GM21423 (cell line): Measurements from ENCODE around the gene NRDE2.

Experiments used
- ATAC-seq: cut with Tn5 transposase; IDR thresholded peaks from one replicate; pipeline ENCODE4 v1.9.1; 2021; ENCODE audit warnings: mild to moderate bottlenecking, moderate library complexity; ENCODE audit not compliant: unreplicated experiment

The NRDE2 gene

GRCh38 chr14:90331497-90332270 is at the start of gene NRDE2:
NRDE2 (minus strand) TSS chr14:90331941; CDS start chr14:90331904, 37 bp downstream.
- ATAC-seq, result peak; percentile 96

- no peak for ATAC-seq
Observed at GRCh38 chr14:90381011-90381786, 49.5 kb upstream of the NRDE2 start.

- ATAC-seq, result no peak
Observed at GRCh38 chr14:90379106-90379505, 47.4 kb upstream of the NRDE2 start.

- ATAC-seq, result no peak
Observed at GRCh38 chr14:90378249-90378648, 46.5 kb upstream of the NRDE2 start.

DNA sequence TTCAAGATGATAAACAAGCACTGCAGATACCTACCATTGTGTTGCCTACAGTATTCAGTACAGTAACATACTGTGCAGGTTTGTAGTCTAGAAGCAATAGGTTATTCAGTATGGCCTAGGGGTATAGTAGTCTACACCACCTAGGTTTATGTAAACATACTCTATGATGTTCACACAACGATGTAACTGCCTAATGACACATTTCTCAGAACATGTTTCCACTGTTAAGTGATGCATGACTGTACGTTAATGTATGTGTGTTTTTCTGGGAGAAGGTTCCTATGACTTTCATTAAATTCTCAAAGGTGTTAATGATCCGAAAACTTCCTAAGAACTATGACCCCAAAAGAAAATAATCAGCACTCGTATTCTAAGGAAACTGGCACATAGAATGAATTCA is 44.2 kb upstream of the NRDE2 start:
- ATAC-seq, result no peak

- ATAC-seq, result no peak
Observed at GRCh38 chr14:90374813-90375212, 43.1 kb upstream of the NRDE2 start.

DNA sequence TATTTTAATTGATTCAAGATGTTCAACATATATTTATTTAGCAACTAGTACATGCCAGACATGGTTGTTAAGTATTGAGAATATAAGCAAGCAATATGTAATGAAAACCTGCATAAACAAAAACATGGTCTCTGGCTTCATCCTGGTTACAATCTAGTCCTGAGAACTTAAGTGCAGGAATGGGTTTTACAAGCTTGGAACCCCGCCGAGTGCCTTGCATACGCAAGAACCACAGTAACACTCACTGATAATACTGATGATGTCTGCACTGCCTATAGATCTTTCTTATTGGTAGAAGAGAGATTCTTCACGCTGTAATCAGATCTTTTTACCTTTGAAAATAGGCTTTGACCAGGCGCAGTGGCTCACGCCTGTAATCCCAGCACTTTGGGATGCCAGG is 42.1 kb upstream of the NRDE2 start:
- no peak for ATAC-seq

GRCh38 chr14:90368946-90369721 is 37.4 kb upstream of the NRDE2 start:
- no peak for ATAC-seq

DNA sequence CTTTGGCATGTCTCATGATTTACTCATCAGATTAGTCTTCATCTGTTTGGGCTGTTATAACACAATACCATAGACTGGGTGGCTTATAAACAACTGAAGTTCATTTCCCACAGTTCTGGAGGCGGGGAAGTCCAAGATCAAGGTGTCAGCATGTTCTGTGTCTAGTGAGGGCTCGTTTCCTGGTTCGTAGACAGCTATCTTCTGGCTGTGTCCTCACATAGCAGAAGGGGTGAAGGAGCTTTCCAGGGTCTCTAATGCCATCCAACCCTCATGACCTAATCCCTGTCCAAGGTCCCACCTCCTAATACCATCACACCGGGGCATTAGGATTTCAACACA is 30.8 kb upstream of the NRDE2 start:
- no peak for ATAC-seq

DNA sequence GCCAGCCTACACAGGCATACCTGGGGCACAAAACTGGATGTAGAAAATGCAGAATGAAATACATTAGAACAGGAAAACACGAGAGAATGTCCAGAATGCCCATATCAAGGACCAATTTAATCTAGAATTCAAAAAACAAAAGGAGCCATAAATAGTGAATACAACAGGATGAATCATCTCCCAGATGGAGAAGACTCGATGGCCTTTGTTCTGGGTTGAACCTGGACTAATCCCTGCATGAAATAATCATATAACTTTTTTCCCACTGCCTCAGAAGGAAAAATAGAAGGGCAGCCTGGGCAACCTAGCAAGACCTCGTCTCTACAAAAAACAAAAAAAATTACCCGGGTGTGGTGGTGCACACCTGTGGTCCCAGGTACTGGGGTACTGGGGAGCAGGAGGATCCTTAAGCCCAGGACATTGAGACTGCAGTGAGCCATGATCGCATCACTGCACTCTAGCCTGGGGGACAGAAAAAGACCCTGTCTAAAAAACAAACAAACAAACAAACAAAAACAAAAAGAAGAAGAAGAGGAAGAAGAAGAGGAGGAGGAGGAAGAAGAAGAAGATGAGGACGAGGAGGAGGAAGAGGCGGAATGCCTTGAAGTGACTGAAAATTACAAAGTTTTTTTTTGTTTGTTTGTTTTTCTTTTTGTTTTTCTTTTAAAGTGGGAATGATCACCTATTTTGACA is 30.3 kb upstream of the NRDE2 start:
- no peak for ATAC-seq

- ATAC-seq, result no peak
Observed at GRCh38 chr14:90358359-90358758, 26.6 kb upstream of the NRDE2 start.

DNA sequence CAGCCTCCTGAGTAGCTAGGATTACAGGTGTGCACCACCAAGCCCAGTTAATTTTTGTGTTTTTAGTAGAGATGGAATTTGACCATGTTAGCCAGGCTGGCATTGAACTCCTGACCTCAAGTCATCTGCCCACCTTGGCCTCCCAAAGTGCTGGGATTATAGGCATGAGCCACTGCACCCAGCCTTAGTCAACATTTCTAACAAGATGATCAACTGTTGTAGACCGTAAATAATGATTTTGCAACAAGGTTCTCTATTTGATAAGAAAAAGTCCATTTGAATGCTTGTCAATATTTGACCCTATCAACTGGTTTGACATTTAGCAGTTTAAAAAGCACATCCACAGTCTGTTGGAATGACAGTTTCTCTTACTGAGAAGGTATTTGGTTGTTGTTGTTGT is 25.2 kb upstream of the NRDE2 start:
- no peak for ATAC-seq

- no peak for ATAC-seq
Observed at GRCh38 chr14:90355540-90356518, 24.1 kb upstream of the NRDE2 start.

- ATAC-seq, result no peak
Observed at GRCh38 chr14:90354551-90355298, 23.0 kb upstream of the NRDE2 start.

DNA sequence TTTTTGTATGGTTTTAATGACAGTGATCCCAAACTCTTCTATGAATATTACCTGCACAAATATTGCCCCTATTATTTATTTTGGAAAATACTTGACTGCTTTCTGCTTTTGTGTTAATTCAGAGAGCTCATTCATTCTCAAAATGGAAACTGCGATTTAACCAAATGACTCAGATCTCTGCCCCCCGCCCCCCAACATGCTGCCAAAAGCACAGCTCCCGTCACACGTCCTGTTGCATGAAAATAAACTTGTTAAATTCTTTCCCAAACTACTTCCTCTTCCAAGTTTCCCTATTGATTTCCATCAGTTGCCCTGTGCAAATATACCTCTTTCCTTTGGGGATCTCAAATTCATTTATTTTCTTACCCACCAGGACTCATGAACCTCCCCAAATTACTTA is 18.0 kb upstream of the NRDE2 start:
- no peak for ATAC-seq

- no peak for ATAC-seq
Observed at GRCh38 chr14:90348270-90348669, 16.5 kb upstream of the NRDE2 start.

GRCh38 chr14:90345239-90345557 is 13.5 kb upstream of the NRDE2 start:
- ATAC-seq, result no peak

DNA sequence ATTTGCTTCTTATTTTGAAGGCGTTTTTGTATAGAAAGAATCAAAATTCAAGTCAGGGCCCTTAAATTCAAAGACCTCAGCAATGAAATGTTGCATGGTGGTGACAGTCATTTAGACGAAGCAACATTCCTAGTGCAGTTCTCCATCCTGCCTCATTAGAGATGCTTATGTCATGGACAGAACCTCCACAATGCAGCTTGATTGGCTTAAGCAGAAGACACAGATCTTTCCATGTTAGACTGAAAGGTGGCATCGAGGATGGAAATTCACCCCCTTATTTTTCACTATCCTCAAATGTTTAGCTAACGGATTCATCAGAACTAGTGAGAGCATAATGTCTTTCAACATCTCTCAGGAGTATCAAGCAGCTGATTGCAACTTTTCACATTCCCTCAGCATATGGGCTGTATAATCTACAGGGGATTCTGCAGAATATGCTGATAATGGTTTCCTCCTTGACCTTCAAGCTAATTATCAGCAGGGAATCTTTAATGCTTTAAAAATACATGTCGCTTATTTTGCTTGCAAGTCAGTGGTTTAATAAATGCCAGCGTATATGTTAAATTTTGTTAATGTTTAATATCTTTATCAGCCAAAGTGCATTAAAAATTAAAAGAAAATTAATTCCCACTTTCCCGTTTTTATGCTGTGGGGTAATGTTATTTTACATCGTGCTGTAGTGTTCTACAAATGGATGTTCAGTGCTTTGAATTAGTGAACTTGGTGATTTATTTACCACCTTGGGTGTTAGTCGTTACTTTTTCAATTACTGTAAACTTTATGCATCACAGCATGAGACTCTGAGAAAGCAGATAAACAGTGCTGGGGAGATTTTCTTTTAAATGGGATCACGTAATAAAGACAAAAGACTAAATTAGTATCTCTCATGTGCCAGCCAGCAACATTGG is 12.8 kb upstream of the NRDE2 start:
- no peak for ATAC-seq
